Stimulated activated CD4-positive, alpha-beta T cell treated with anti-CD3 and anti-CD28 coated beads, TNF-alpha, amount 100 ng/mL, for 48 hours (primary cell): ENCODE data around the gene COL23A1.

Source experiments
- DNase-seq, 3 donors: peaks; one replicate each; pipeline ENCODE4 v3.0.0-alpha.2; 2020; ENCODE audit warnings: low read depth in 3 of 3

COL23A1 gene

DNA sequence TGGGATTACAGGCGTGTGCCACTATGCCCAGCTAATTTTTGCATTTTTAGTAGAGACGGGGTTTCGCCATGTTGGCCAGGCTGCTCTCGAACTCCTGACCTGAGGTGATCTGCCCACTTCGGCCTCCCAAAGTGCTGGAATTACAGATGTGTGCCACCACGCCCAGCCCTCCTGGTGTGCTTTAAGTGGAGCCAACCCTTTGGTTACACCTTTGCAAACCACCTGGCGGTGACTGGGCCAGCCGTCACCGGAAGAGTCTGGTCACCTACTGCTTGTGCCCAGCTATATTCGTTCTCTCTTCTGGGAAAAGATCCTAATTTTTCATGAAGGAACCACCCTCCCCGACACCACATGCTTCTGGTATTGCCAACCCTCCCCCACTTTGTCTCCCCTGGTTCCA is 35.9 kb downstream of the COL23A1 start:
- DNase-seq = no peak

DNA sequence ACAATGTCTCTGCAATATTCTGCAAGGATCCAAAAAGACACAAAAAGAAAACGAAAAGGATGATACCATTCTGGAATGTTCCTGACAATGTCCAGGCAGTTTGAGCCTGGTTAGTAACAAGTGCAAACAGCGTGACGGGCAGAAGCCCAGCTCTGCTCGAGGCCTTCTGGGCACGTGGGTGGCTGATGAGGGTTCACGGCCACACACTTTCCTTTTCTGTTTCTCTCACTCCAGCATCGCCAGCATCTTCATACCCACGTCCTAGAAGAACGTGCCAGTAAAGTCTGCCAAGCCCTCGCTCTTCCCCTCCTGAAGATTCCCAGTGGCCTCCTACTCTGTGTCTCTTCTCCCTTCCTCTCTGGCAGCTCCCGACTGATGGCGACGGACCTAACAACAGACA is 36.7 kb downstream of the COL23A1 start:
- DNase-seq = no peak

DNA sequence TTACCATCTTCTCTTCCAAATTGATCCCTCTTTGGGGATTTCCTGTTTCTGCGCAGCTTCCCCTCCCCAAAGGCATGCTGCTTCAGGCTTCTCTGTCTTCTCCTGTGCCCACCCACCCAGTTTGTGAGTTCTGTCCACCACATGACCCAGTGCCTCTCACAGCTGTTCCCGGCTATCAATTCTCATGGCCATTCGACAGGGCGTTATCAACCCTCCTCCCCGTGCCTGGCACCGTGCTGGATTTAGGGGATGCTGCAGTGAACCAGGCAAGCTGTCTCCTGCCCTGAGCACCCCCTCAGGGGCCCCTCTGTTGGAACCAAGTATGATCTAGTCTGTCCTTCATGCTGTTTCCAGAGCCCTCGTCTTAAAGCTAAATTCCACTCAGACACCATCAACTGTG is 38.7 kb downstream of the COL23A1 start:
- no peak for DNase-seq

DNA sequence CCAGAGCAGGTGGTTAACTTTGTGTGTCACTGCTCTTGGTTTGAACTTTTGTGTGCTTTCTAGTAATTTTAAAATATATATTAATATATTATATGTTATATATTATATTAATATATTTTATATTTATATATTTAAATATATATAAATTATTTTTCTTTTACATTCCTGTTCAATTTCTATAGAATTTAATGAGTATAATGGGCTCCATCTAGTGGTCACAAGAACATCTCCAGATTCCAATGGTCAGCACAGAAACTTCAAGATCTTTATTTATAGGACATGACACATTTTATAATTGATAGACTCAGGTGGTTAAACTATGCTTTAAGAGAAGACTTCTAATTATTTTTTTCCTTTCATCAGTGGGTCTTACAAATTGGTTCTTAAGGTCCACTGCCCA is 39.1 kb downstream of the COL23A1 start:
- no peak for DNase-seq

DNA sequence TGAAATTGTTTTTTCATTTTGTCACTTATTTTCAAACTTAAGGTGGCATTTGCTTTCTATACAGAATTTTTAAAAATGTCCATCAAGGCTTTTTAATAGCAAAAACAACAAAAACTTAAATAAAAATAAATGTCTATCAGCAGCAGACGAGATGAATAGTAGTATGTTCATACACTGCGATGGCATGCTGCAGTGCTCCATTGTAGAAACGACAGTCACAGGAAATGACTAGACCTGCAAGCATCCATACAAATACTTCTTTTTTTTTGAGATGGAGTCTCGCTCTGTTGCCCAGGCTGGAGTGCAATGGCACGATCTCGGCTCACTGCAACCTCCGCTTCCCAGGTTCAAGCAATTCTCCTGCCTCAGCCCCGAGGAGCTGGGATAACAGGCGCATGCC is 41.4 kb downstream of the COL23A1 start:
- DNase-seq = no peak

DNA sequence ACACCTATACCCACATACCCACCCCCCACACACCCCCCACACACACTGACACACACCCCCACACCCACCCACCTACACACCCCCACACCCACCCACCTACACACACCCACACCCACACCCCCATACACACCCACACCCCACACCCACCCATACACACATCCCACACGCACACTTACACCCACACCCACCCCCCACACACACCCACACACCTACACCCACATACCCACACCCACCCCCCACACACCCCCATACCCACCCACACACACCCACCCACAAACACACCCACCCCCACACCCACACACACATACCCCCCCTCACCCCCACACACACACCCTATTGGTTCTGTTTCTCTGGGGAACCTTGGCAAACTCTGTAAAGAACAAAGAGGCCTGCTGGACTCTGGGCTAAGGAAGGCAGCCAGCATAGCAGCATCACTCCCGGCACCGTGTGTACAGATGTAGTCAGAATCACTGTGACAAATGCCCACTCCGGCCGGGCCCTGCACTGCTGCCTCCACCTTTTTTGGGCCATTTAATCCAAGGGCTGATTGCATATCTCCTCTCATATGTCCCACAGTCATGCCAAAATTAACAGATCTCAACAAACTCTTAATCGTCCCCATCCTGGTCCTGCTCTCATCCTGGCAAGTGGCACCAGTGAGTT is 42.3 kb downstream of the COL23A1 start:
- DNase-seq = no peak

DNA sequence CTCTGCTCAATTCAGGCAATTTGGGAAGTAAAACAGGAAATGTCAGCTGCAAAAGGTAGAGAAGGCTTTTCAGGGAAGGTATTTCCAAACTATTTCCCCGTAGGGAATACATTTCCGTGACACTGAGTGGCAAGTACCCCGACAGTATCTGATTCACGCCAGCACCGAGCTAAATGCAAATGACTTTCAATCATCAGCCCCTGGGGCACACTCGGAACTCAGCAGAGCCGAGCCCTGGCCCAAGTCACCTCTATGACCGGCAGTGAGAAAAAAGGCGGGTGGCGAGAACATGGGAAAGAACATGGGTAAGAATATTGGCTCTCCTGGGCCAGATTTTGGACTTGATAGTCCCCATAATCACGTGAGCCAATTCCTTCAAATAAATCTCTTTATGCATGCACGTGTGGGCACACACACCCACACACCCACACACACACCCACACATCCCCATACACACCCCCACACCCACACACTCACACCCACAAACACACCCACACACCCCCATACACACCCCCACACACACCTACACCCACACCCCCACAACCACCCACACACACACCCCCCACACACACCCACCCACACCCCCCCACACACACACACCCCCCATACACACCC is 43.0 kb downstream of the COL23A1 start:
- DNase-seq = no peak

DNA sequence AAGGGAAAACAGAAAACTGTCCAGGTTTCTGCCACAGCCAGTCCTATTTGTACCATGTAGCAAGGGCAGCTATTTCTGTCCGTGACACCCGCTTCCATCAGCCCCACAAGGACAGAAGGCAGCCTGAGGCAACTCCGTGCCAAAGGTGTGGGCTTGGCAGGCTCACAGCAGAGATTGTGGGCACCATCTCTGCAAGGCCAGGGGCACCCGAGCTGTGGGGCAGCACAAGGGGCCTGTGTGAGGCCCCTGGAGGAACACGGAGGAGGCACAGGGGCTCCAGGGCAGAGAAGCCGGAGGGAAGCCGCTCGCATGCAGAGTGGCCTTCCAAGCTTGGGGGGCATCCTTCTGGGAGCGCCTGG is 43.5 kb downstream of the COL23A1 start:
- no peak for DNase-seq

DNA sequence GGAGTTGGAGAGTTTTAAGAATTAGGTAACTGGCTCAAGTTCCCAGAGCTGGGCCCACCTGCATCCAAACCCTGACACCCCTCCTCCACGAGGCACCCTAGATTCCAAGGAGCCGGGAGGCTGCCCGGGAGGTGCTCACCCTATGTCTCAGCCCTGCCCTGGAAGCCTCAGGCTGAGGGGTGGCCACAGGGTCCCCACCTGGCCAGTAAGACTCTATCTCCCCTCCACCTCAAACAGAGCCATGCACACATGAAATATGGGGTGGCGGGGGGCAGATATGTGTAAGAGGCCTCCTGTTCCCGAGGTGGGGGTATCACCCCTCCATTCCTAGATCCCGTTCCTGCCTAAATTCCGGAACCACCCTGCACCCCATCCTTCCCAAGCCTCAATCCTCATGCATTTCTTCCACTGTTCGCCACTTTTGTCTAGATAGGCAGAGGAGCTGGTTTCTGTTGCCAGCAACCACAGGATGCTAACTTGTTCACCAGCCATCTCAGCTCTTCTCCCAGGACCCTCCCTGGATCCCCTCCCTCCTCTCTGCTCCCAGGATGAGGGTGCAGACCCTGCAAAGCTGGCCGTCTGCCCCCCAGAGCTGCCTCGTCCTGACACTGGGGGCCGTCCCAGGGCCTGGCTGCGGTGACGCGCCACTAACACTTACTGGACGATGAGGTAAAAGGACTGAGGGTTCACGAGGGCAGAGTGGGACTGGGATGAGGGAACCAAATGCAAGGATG is 44.1 kb downstream of the COL23A1 start:
- no peak for DNase-seq

DNA sequence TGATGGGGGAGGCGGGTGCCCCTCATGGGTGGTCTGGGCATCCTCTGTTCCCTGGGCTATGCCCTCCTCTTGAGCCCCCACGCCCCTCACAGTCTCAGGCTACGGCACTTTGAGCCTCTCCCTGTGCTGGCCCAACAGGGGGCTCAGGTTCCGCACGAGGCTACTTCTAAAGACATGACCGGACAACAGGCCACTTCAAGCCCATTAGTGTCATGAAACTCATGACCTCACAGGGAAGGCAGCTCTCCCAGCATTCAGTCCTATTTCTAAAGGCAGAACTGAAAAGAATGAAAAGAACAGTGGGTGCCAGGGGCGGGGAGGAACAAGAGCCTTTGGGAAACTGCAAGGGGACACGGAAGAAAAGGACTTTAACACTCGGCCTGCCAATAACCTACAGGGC is 45.0 kb downstream of the COL23A1 start:
- DNase-seq = no peak

DNA sequence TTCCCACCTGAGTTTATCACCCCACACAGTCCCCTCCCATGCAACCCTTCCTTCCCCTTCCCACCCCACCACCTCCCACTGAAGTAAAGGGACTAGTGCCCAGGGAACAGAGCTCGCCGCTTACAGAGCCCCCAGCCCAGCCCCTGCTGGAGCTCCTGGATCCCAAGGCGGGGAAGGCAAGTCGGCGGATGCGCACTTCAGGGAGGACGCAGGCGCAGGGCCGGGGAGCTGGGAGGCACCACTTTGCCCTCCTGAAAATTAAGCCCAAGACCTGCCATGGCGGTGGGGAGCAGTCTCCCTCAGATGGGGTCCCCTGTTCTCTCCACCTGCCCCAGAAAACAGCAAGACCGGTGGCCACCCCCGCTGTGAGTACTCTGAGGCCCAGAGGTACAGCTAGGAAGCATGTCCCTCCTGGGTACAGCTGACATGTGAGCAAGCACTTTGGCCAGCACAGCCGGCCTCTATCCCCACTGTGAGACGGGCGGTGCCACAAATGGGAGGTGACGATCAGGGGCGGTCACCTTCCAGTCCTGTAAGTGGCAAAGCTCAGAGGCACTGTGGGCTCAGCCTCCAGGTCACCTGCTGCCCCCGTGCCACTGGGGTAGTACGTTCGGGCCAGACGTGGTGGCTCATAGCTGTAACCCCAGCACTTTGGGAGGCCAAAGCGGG is 45.9 kb downstream of the COL23A1 start:
- no peak for DNase-seq

DNA sequence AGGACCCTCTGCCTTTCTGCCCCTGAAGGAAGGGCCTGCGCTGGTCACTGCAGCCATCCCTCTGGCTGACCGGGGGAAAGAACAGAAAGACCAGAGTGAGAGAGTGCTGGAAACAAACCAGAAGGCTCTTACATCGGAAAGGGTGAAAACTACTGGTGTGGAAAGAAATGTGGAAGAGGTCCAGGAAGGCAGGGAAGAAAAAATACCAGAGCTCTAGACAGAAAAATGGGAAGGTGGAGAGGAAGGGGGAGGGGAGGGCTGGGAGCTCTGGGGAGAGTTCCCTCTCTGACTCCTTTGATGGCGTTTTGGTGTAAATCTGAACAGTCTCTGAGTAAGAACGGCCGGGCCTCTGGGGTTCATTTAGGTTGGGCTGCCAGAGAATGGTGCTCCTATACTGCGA is 47.7 kb downstream of the COL23A1 start:
- no peak for DNase-seq

DNA sequence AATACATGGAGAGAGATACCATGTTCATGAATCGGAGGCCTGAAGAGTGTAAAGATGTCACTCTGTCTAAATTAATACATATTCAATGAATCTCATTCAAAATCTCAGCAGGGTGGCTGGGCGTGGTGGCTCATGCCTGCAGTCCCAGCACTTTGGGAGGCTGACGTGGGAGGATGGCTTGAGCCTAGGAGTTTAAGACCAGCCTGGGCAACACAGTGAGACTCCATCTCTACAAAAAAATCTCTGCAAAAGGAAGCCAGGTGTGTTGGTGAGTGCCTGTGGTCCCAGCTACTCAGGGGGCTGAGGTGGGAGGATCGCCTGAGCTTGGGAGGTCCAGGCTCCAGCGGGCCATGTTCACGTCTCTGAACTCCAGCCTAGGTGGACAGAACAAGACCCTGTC is 49.7 kb downstream of the COL23A1 start:
- no peak for DNase-seq

DNA sequence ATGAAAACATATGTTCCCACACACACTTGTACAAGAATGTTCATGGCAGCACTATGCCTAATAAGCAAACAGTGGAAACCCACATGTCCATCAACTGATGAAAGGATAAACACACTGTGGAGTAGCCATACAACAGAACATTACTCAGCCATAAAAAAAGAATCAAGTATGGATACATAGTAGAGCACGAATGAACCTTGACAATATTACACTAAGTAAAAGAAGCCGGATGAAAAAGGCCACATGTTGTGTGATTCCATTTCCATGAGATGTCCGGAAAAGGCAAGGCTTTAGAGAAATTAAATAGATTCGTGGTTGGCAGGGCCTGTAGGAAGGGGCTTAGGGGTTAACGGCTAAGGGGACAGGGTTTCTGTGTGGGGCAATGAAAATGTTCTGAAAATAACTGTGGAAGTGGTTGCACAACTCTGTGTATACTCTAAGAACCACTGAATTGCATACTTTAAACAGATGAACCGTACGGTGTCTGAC is 51.4 kb downstream of the COL23A1 start:
- no peak for DNase-seq

DNA sequence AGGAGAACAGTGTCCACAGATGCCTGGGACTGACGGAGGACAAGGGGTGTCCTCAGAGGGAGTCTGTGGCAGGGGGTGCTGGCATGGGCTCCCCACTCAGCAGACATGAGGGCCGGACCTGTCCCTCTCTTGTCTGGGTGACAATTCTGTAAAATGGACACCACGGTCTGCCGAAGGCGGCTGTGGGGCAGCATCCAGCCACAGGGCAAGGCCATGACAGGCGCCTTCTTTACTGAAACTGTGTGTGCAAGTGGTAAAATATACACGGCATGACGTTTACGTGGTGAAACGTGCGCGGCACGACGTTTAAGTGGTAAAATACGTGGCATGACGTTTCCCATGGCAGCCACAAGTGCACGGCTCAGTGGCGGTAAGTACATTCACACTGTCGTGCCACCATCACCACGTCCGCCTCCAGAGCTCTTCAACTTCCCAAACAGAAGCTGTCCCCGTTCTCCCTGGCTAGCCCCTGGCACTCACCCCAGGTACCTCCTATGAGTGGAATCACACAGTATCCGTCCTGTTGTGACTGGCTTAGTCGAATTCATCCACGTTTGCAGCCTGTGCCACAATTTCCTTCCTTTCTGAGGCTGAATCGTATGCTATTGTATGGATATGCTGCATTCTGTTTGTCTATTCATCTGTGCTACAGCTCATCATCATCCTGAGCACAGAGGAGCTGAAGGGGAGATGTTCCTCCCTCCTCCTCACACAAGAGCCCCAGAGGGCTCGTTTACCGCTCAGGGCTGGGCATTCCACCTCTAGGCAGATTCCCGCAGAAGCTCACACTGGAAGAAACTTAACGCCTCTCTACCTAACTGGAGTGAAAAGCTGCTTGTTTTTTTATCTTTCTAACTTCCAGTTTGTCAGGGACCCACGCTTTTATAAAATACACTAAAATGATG is 52.5 kb downstream of the COL23A1 start:
- no peak for DNase-seq

DNA sequence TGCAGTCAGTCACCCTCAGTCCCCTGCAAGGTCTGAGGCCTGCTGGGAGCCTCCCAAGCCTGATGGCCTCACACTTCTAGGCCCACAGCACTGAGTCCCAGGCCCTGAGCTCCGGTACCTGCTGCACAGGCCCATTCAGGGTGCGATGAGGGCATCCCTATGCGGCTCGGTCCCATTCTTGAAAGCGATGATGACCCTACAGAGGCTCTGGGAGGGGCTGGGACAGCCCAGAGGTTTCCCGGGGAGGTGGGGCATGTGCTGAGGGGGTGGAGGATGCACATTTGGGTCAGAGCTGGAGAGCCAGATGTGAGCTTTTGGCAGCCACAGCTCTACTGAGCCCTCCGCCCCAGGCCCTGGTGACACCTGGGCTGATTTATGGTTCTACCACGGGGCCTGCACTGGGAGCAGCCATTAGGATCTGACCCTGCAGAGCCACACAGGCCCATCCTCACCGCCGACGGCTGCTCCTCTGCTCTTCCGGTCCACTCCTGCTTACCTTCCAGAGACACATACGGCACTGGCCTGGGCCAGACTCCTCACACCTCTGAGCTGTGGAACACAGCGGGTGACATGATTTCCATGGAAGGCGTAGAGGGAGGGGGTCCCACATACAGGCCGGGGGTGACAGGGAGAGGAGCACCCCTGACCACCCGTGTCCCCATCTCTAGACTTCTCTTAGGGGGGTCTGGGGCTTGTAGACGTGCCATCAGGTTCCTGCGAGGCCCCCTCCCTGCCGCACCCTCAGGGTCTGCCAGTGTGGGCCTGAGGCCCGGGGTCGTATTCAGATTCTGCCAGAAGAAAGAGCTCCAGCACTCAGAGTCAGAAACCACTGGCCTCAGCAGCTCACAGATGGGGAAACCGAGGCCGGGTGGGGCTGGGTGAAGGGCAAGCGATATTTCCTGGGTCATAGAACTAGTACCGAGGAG is 53.4 kb downstream of the COL23A1 start:
- no peak for DNase-seq

DNA sequence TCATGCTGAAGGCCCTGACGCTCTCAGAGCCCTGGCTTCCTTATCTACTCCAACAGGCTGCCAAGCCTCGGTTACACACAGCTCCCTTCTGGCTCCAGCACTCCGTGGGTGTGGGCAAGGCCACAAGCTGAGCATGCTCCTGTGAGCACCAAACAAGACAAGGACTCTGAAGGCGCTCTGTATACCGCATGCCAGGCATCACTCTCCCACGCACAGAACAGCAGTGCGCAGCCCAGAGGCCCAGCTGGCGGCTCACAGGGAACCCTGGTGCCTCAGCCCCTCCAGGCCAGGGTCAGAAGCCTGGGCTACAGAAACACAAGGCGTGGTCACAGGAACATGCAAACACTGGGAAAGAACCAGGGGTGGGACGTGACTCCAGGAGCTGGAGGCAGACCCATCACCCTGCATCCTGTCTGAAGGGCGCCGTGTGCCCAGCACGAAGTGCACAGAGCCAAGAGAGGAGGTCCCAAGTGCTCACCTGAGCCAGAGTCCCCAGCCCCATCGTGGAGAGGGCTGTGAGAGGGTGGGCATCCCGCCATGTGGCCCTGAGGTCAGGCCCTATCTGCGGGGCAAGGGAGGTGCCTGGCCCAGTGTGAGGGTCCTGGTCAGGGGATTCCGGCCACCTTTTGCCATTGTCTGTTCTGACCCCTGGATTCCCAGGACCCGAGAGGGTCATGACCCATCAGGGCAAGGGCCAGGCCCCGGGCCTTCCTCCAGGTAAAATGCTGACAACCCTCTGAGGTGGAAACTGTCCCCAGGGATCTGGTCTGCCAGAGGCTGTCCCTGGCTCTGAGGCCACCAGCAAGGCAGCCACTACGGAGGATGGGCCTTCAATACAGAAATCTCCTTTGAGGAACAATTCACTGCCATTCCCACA is 54.7 kb downstream of the COL23A1 start:
- no peak for DNase-seq

DNA sequence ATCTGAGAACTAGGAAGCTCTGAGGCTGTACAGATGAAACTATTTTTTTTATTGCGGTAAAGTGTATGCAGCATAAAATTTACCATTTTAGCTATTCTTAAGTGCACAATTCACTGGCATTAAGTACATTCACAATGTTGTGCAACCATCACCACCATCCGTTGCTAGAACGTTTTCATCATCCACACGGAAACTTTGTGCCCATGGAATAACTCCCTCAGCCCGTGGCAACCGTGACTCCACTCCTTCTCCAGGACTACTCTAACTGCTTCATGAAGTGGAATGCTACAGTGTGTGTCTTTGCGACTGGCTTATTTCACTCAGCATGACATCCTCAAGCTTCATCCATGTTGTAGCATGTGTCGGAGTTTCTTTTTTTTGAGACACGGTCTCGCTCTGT is 57.1 kb downstream of the COL23A1 start:
- no peak for DNase-seq

DNA sequence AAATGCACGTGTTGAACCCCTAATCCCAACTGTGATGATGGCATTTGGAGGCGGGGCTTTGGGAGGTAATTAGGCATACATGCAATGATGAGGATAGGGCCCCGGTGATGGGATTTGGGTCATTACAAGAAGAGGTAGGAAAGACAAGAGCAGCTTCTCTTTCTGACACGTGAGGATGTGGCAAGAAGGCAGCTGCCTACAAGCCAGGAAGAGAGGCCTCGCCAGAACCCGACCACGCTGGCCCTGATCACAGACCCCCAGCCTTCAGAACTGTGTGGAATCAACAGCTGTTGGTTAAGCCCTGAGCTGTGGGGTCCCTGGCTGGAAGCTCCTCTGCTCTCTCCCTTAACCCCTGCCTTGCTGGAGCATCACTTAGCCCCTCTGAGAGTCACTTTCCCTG is 57.5 kb downstream of the COL23A1 start:
- no peak for DNase-seq

DNA sequence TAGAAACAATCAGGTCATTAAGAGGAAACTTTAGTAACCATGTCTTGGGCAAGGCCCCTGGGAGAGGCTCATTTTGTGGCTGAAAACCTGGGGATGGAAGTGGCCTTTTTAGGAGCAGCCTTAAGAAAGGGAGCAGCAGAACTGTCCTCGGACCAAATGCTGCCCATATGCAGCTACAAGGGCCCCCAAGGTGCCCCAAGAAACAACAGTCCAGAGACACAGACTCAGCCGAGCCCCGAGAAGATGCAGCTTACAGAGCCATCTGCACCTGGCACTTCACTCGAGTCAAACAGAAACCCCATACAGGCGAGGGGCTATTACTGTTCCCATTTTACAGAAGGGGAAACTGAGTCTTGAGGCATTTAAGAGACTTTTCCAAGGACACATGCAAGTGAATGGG is 58.0 kb downstream of the COL23A1 start:
- no peak for DNase-seq
